Gastrocnemius medialis (tissue), 4 donors: ENCODE data around the gene KIF26B. TPM values are rescaled to one million over a fixed set of nuclear protein-coding genes. Genes with fewer than 3 reads are reported as not detected.

Experiments
- ATAC-seq, 2 donors: fragments of 150-250 bp; one replicate each; pipeline ENCODE4 v1.9.1; 2016
- DNase-seq, 2 donors: peaks; one replicate each; pipeline ENCODE4 v3.0.0-alpha.2; 2019
- H3K27ac ChIP-seq, 4 donors: fragments of 200-600 bp; sonication (generic); 1 replicate in 1 of 4; 2 replicates in 3 of 4; pipeline ENCODE4 v1.5.1; 2016 to 2018; ENCODE audit warnings: mild to moderate bottlenecking in 2 of 4, moderate library complexity in 1 of 4
- H3K27me3 ChIP-seq, 3 donors: fragments of 200-600 bp; sonication (generic) in 2 of 3; 1 replicate in 1 of 3; 2 replicates in 2 of 3; pipeline versions ENCODE4 v1.5.1 to v1.6.0; 2016 to 2019; ENCODE audit warnings: mild to moderate bottlenecking in 1 of 3, moderate library complexity in 1 of 3
- H3K36me3 ChIP-seq, 2 donors: fragments of 200-600 bp; sonication (generic) in 1 of 2; one replicate each; pipeline ENCODE4 v1.5.1; 2017 to 2018
- H3K4me1 ChIP-seq, 2 donors: fragments of 200-600 bp; sonication (generic) in 1 of 2; one replicate each; pipeline ENCODE4 v1.5.1; 2016 to 2017; ENCODE audit warnings: mild to moderate bottlenecking in 2 of 2
- H3K4me3 ChIP-seq, 4 donors: fragments of 200-600 bp; sonication (generic) in 3 of 4; 1 replicate in 1 of 4; 2 replicates in 3 of 4; pipeline ENCODE4 v1.5.1; 2016 to 2019; ENCODE audit warnings: mild to moderate bottlenecking in 2 of 4
- H3K9me3 ChIP-seq, 3 donors: fragments of 200-600 bp; sonication (generic) in 2 of 3; 1 replicate in 1 of 3; 2 replicates in 2 of 3; pipeline ENCODE4 v1.5.1; 2016 to 2019
- CTCF ChIP-seq, 5 experiments: fragments of 450-650 bp in 3 of 5; fragments of 200-600 bp in 2 of 5; sonication (generic) in 2 of 5; IDR thresholded peaks in 4 of 5; conservative IDR thresholded peaks in 1 of 5; 1 replicate in 4 of 5; 2 replicates in 1 of 5; pipeline ENCODE4 v1.5.1; 2016 to 2019; ENCODE audit warnings: antibody characterized with exemption in 5 of 5, mild to moderate bottlenecking in 3 of 5, moderate library complexity in 3 of 5
- POLR2A ChIP-seq, 2 donors: fragments of 450-650 bp; IDR thresholded peaks; one replicate each; pipeline ENCODE4 v1.6.1; 2017; ENCODE audit warnings: antibody characterized with exemption in 2 of 2, mild to moderate bottlenecking in 2 of 2, moderate library complexity in 2 of 2
- in situ Hi-C, 4 donors: fragments of 200-750 bp; cut with MboI; loops; one replicate each; pipeline versions ENCODE4 v1.15.0 to v1.8.0; 2017; ENCODE audit warnings: low sequenced_read_pairs in 4 of 4
- intact Hi-C: fragments of 100-400 bp; cut with DNase I; formaldehyde crosslinking; loops from one replicate; pipeline ENCODE4 v1.15.1; 2023; ENCODE audit warnings: low total_unique reads
- total RNA-seq, 4 donors: library from RNA; depleted of rRNA; stranded (reverse); fragments of >200 nt; gene quantifications; one replicate each; pipeline versions ENCODE4 v1.1.0 to v1.2.3, GENCODE V29; 2016

The KIF26B gene
- total RNA-seq, 4 donors from 2014 or later, result 0.02 to 0.20 (median 0.10) TPM; not detected in 1

- no peaks in the 10 kb centered on the region for H3K36me3 ChIP-seq
- H3K4me1 ChIP-seq, result no peaks in the 10 kb centered on the region
- intact Hi-C loops (no loop called here), in situ Hi-C loops (no loop called here)
- TF ChIP-seq POLR2A (IDR thresholded peaks at IDR 0.05) (no peak), CTCF (IDR thresholded peaks at IDR 0.05 in 4 of 5, conservative IDR thresholded peaks at IDR 0.05 in 1 of 5) (no peak)
- DNase-seq (no peak), ATAC-seq (no peak)
- H3K27ac ChIP-seq, result no peak overlapping the region
- no peaks in the 10 kb centered on the region for H3K9me3 ChIP-seq
- H3K4me3 ChIP-seq, result no peak overlapping the region
- peaks cover 0 to 6% (median 5%) of the 10 kb centered on the region in 3 donors for H3K27me3 ChIP-seq
Observed at GRCh38 chr1:245420926-245421325, 266.1 kb downstream of the KIF26B start.

- intact Hi-C loops, result no loop called here
Observed at GRCh38 chr1:245428681-245429080, 273.9 kb downstream of the KIF26B start.

GRCh38 chr1:245431706-245432105, 276.9 kb downstream of the KIF26B start:
- intact Hi-C loops (no loop called here), in situ Hi-C loops (no loop called here)
- Histone ChIP-seq H3K9me3 (no peaks in the 10 kb centered on the region), H3K27ac (no peak overlapping the region), H3K36me3 (no peaks in the 10 kb centered on the region), H3K4me3 (no peak overlapping the region), H3K4me1 (no peaks in the 10 kb centered on the region), H3K27me3 (no peaks in the 10 kb centered on the region)
- ATAC-seq (no peak), DNase-seq (no peak)
- TF ChIP-seq POLR2A (IDR thresholded peaks at IDR 0.05) (no peak), CTCF (IDR thresholded peaks at IDR 0.05 in 4 of 5, conservative IDR thresholded peaks at IDR 0.05 in 1 of 5) (no peak)

More at GRCh38 chr1:245428681-245429080, 273.9 kb downstream of the KIF26B start:
- no peak for DNase-seq
- no peak overlapping the region for H3K4me3 ChIP-seq
- ATAC-seq, result no peak
- H3K4me1 ChIP-seq, result no peaks in the 10 kb centered on the region
- no peak for TF ChIP-seq POLR2A (IDR thresholded peaks at IDR 0.05)
- TF ChIP-seq CTCF (IDR thresholded peaks at IDR 0.05 in 4 of 5, conservative IDR thresholded peaks at IDR 0.05 in 1 of 5), result no peak
- H3K9me3 ChIP-seq, result no peaks in the 10 kb centered on the region
- H3K27ac ChIP-seq, result no peak overlapping the region
- in situ Hi-C loops, result no loop called here
- no peaks in the 10 kb centered on the region for H3K36me3 ChIP-seq
- H3K27me3 ChIP-seq, result no peaks in the 10 kb centered on the region

- no peak for TF ChIP-seq POLR2A (IDR thresholded peaks at IDR 0.05)
- TF ChIP-seq CTCF (IDR thresholded peaks at IDR 0.05 in 4 of 5, conservative IDR thresholded peaks at IDR 0.05 in 1 of 5), result no peak
- H3K4me1 ChIP-seq, result no peaks in the 10 kb centered on the region
Observed at GRCh38 chr1:245432228-245432875, 277.6 kb downstream of the KIF26B start.

GRCh38 chr1:245433561-245433960, 278.8 kb downstream of the KIF26B start:
- DNase-seq, result no peak
- Histone ChIP-seq H3K9me3 (no peaks in the 10 kb centered on the region), H3K4me1 (no peaks in the 10 kb centered on the region), H3K4me3 (no peak overlapping the region), H3K27me3 (peaks cover 0 to 5% (median 0%) of the 10 kb centered on the region in 3 donors), H3K36me3 (no peaks in the 10 kb centered on the region), H3K27ac (no peak overlapping the region)
- in situ Hi-C loops (no loop called here), intact Hi-C loops (no loop called here)
- no peak for ATAC-seq
- TF ChIP-seq POLR2A (IDR thresholded peaks at IDR 0.05) (no peak), CTCF (IDR thresholded peaks at IDR 0.05 in 4 of 5, conservative IDR thresholded peaks at IDR 0.05 in 1 of 5) (no peak)

More at GRCh38 chr1:245432228-245432875, 277.6 kb downstream of the KIF26B start:
- in situ Hi-C loops, result no loop called here
- Histone ChIP-seq H3K36me3 (no peaks in the 10 kb centered on the region), H3K27me3 (peaks cover 0 to 5% (median 0%) of the 10 kb centered on the region in 3 donors), H3K27ac (no peak overlapping the region), H3K4me3 (no peak overlapping the region), H3K9me3 (no peaks in the 10 kb centered on the region)
- ATAC-seq (no peak), DNase-seq (no peak)
- intact Hi-C loops, result no loop called here
